CD4-positive, alpha-beta T cell (primary cell): ENCODE measurements around the gene LHFPL6. TPM values are rescaled to one million over a fixed set of nuclear protein-coding genes. Genes with fewer than 3 reads are reported as not detected.

Experiments
- ATAC-seq: fragments of 200-7000 bp; cut with Tn5 transposase; one replicate; pipeline ENCODE4 v1.10.0; 2022; ENCODE audit warnings: mild to moderate bottlenecking; ENCODE audit not compliant: poor library complexity
- CTCF ChIA-PET: fragments of 350-600 bp; sonication (Branson Sonifier 250); formaldehyde crosslinking; loops from one replicate; lab custom pipeline; 2021; ENCODE audit warnings: antibody characterized with exemption, inconsistent platforms; lab: Charles Lee
- POLR2A ChIA-PET: fragments of 350-600 bp; sonication (Branson Sonifier 250); formaldehyde crosslinking; loops from one replicate; lab custom pipeline; 2021; ENCODE audit warnings: antibody characterized with exemption, inconsistent platforms; lab: Charles Lee
- DNase-seq, 14 experiments: peaks; one replicate each; pipeline ENCODE4 v3.0.0-alpha.2; 2013 to 2020; ENCODE audit warnings: mixed read lengths in 2 of 14
- H3K27ac ChIP-seq, 2 donors: one replicate each; pipeline versions ENCODE4 v1.5.1 to v1.7.0; 2013; ENCODE audit warnings: low read length in 2 of 2, low read depth in 1 of 2, mild to moderate bottlenecking in 1 of 2
- H3K27me3 ChIP-seq, 2 experiments: 1 replicate in 1 of 2; 2 replicates in 1 of 2; pipeline versions ENCODE4 v1.6.1 to v1.7.0; 2013; ENCODE audit warnings: low read length in 2 of 2, control low read depth in 1 of 2, mild to moderate bottlenecking in 1 of 2, moderate library complexity in 1 of 2; ENCODE audit not compliant: insufficient read depth in 2 of 2, control insufficient read depth in 1 of 2
- H3K36me3 ChIP-seq: one replicate; pipeline ENCODE4 v1.6.1; 2013; ENCODE audit warnings: low read length, control low read depth; ENCODE audit not compliant: insufficient read depth
- H3K4me1 ChIP-seq: one replicate; pipeline ENCODE4 v1.6.1; 2013; ENCODE audit warnings: low read length, control low read depth; ENCODE audit not compliant: insufficient read depth
- H3K4me3 ChIP-seq: one replicate; pipeline ENCODE4 v1.5.1; 2013; ENCODE audit warnings: mild to moderate bottlenecking, low read length, moderate library complexity
- H3K9me3 ChIP-seq, 2 experiments: 1 replicate in 1 of 2; 2 replicates in 1 of 2; pipeline versions ENCODE4 v1.6.1 to v1.7.0; 2013; ENCODE audit warnings: low read length in 2 of 2, mild to moderate bottlenecking in 2 of 2, control low read depth in 1 of 2, moderate library complexity in 1 of 2; ENCODE audit not compliant: control insufficient read depth in 1 of 2, insufficient read depth in 1 of 2
- H3K27ac Mint-ChIP-seq: one replicate; pipeline ENCODE4 v1.8.0; 2020; ENCODE audit warnings: mixed read lengths
- H3K27me3 Mint-ChIP-seq: one replicate; pipeline ENCODE4 v1.8.0; 2021; ENCODE audit warnings: mixed read lengths
- H3K36me3 Mint-ChIP-seq: one replicate; pipeline ENCODE4 v1.8.0; 2021; ENCODE audit warnings: low read depth, mixed read lengths
- H3K4me1 Mint-ChIP-seq: one replicate; pipeline ENCODE4 v1.8.0; 2021; ENCODE audit warnings: low read depth, mixed read lengths
- H3K4me3 Mint-ChIP-seq: one replicate; pipeline ENCODE4 v1.8.0; 2020; ENCODE audit warnings: mild to moderate bottlenecking, mixed read lengths
- H3K9me3 Mint-ChIP-seq: one replicate; pipeline ENCODE4 v1.8.0; 2020; ENCODE audit warnings: mixed read lengths
- intact Hi-C, 2 experiments: fragments of 100-400 bp; cut with DNase I in 1 of 2; cut with micrococcal nuclease in 1 of 2; formaldehyde crosslinking; loops; one replicate each; pipeline versions ENCODE4 v1.15.1 to v1.9.0; 2023 to 2025; cut with DNase I, micrococcal nuclease
- total RNA-seq, 174 experiments: library from RNA in 2 of 174; stranded (reverse) in 2 of 174; gene quantifications; one replicate each; pipeline ENCODE4 v1.2.3 and lab custom pipeline; 2021 to 2026
- TF ChIP-seq, protein P1 (sequence below): fragments of 200-600 bp; IDR thresholded peaks from one replicate; pipeline ENCODE4 v1.8.0; 2022; ENCODE audit warnings: antibody characterized with exemption, mild to moderate bottlenecking

The LHFPL6 gene
- total RNA-seq, 2 experiments from 2014 or later, result not detected

- Histone ChIP-seq H3K9me3 (no peaks in the 10 kb centered on the region), H3K27me3 (peaks cover 0 to 4% of the 10 kb centered on the region in 2 experiments), H3K36me3 (no peaks in the 10 kb centered on the region), H3K4me1 (no peaks in the 10 kb centered on the region), H3K27ac (no peak overlapping the region), H3K4me3 (no peak overlapping the region)
- TF ChIP-seq, protein P1, sequence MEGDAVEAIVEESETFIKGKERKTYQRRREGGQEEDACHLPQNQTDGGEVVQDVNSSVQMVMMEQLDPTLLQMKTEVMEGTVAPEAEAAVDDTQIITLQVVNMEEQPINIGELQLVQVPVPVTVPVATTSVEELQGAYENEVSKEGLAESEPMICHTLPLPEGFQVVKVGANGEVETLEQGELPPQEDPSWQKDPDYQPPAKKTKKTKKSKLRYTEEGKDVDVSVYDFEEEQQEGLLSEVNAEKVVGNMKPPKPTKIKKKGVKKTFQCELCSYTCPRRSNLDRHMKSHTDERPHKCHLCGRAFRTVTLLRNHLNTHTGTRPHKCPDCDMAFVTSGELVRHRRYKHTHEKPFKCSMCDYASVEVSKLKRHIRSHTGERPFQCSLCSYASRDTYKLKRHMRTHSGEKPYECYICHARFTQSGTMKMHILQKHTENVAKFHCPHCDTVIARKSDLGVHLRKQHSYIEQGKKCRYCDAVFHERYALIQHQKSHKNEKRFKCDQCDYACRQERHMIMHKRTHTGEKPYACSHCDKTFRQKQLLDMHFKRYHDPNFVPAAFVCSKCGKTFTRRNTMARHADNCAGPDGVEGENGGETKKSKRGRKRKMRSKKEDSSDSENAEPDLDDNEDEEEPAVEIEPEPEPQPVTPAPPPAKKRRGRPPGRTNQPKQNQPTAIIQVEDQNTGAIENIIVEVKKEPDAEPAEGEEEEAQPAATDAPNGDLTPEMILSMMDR, result no peak
- POLR2A ChIA-PET, result no interaction called here
- Mint-ChIP-seq H3K27ac (no peak overlapping the region), H3K4me1 (no peaks in the 10 kb centered on the region), H3K4me3 (no peak overlapping the region), H3K36me3 (no peaks in the 10 kb centered on the region), H3K27me3 (peaks cover 19% of the 10 kb centered on the region), H3K9me3 (no peaks in the 10 kb centered on the region)
- DNase-seq (no peak), ATAC-seq (no peak)
- CTCF ChIA-PET, result no interaction called here
- intact Hi-C loops, result no loop called here
These were observed 16.8 kb downstream of the LHFPL6 start for GRCh38 chr13:39586151-39586550.

DNA sequence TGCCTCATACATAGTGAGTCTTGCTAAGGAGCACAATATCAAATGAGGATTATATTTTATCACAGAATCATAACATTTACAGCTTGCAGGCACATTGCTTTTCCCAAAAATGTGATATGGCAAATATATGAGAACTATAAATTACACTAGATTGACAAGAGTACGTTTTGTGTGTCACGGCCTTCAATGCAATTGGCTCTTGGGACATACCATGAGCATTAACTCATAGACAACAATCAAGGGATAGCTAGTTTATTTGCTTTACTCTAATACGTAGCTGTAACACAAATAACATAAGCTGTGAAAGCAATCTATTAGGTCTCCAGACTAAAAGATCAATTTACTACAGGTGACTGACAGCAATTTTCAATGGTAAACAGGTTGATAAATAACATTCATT lies 17.8 kb downstream of the LHFPL6 start:
- H3K27ac ChIP-seq, result no peak overlapping the region
- no peak overlapping the region for H3K4me3 ChIP-seq
- no peaks in the 10 kb centered on the region for H3K36me3 Mint-ChIP-seq
- no peaks in the 10 kb centered on the region for H3K9me3 ChIP-seq
- H3K27me3 ChIP-seq, result peaks cover 0 to 4% of the 10 kb centered on the region in 2 experiments
- ATAC-seq (no peak), DNase-seq (no peak)
- TF ChIP-seq, protein P1, result no peak
- ChIA-PET CTCF (no interaction called here), POLR2A (no interaction called here)
- no peak overlapping the region for H3K27ac Mint-ChIP-seq
- intact Hi-C loops, result no loop called here
- H3K4me1 ChIP-seq, result no peaks in the 10 kb centered on the region
- no peaks in the 10 kb centered on the region for H3K36me3 ChIP-seq
- H3K9me3 Mint-ChIP-seq, result no peaks in the 10 kb centered on the region
- no peaks in the 10 kb centered on the region for H3K4me1 Mint-ChIP-seq
- peaks cover 13% of the 10 kb centered on the region for H3K27me3 Mint-ChIP-seq
- H3K4me3 Mint-ChIP-seq, result no peak overlapping the region

GRCh38 chr13:39580881-39581575 lies 22.0 kb downstream of the LHFPL6 start:
- TF ChIP-seq, protein P1, result no peak
- Histone ChIP-seq H3K27ac (no peak overlapping the region), H3K36me3 (no peaks in the 10 kb centered on the region), H3K9me3 (no peaks in the 10 kb centered on the region), H3K4me3 (no peak overlapping the region), H3K27me3 (no peaks in the 10 kb centered on the region), H3K4me1 (no peaks in the 10 kb centered on the region)
- Mint-ChIP-seq H3K9me3 (no peaks in the 10 kb centered on the region), H3K27me3 (peaks cover 10% of the 10 kb centered on the region), H3K27ac (no peak overlapping the region), H3K36me3 (no peaks in the 10 kb centered on the region), H3K4me1 (no peaks in the 10 kb centered on the region), H3K4me3 (no peak overlapping the region)
- DNase-seq (no peak), ATAC-seq (no peak)
- ChIA-PET POLR2A (no interaction called here), CTCF (no interaction called here)
- intact Hi-C loops, result no loop called here
